A673 (cell line): Measurements from ENCODE around the gene CYBA. TPM values are rescaled to one million over a fixed set of nuclear protein-coding genes. Genes with fewer than 3 reads are reported as not detected.

ENCODE experiments used
- BruUV-seq: library from RNA; stranded (reverse); fragments of 400-500 nt; replicated peaks from 2 replicates; lab custom pipeline; 2021; lab: Mats Ljungman, UMichigan
- CTCF ChIA-PET: fragments of 300-600 bp; sonication (Branson Sonifier 250); formaldehyde crosslinking; loops from one replicate; lab custom pipeline; 2022; ENCODE audit warnings: antibody characterized with exemption; lab: Charles Lee
- POLR2A ChIA-PET: fragments of 300-600 bp; sonication (Branson Sonifier 250); formaldehyde crosslinking; loops from one replicate; lab custom pipeline; 2022; ENCODE audit warnings: antibody characterized with exemption; ENCODE audit not compliant: low non-redundant PET; lab: Charles Lee
- DNase-seq: peaks from one replicate; pipeline ENCODE4 v3.0.0-alpha.2; 2015; ENCODE audit warnings: low spot score
- H3K27ac ChIP-seq: fragments of 200-600 bp; sonication (generic); 2 replicates; pipeline ENCODE4 v1.5.1; 2016; ENCODE audit warnings: mixed run types, low read depth, mild to moderate bottlenecking, mixed read lengths, antibody characterized with exemption, low read length; ENCODE audit not compliant: poor library complexity, severe bottlenecking
- H3K27me3 ChIP-seq: fragments of 200-600 bp; sonication (generic); replicated peaks from 2 replicates; pipeline ENCODE4 v1.6.1; 2017; ENCODE audit warnings: mixed run types, low read depth, mild to moderate bottlenecking, mixed read lengths, antibody characterized with exemption, low read length; ENCODE audit not compliant: insufficient read depth, poor library complexity
- H3K36me3 ChIP-seq: fragments of 200-600 bp; sonication (generic); 2 replicates; pipeline ENCODE4 v1.6.1; 2016; ENCODE audit warnings: mixed run types, mild to moderate bottlenecking, mixed read lengths, antibody characterized with exemption, low read length; ENCODE audit not compliant: insufficient read depth, poor library complexity, severe bottlenecking
- H3K4me1 ChIP-seq: fragments of 200-600 bp; sonication (generic); 2 replicates; pipeline ENCODE4 v1.6.1; 2017; ENCODE audit warnings: mixed run types, mild to moderate bottlenecking, mixed read lengths, antibody characterized with exemption, low read length; ENCODE audit not compliant: insufficient read depth, poor library complexity, severe bottlenecking
- H3K4me3 ChIP-seq: fragments of 200-600 bp; sonication (generic); 2 replicates; pipeline ENCODE4 v1.5.1; 2016; ENCODE audit warnings: low read depth, mixed run types, mild to moderate bottlenecking, mixed read lengths, low read length; ENCODE audit not compliant: poor library complexity, severe bottlenecking
- H3K9me3 ChIP-seq: fragments of 200-600 bp; sonication (generic); 2 replicates; pipeline ENCODE4 v1.6.1; 2016; ENCODE audit warnings: mixed run types, low read depth, mild to moderate bottlenecking, mixed read lengths, antibody characterized with exemption, low read length; ENCODE audit not compliant: poor library complexity, severe bottlenecking
- EZH2 ChIP-seq: fragments of 200-600 bp; sonication (generic); IDR thresholded peaks from 2 replicates; pipeline ENCODE4 v1.6.1; 2017; ENCODE audit warnings: borderline replicate concordance, low read depth, mild to moderate bottlenecking, mixed read lengths, antibody characterized with exemption, low read length; ENCODE audit not compliant: poor library complexity, severe bottlenecking
- intact Hi-C: fragments of 100-400 bp; cut with micrococcal nuclease; formaldehyde crosslinking; loops from one replicate; pipeline ENCODE4 v1.10.0; 2022; ENCODE audit not compliant: unreplicated experiment
- total RNA-seq: library from RNA; stranded (reverse); gene quantifications from 2 replicates; pipeline ENCODE4 v1.2.3, GENCODE V29; 2021
- TF ChIP-seq, protein P1 (sequence below): fragments of 300-800, 200-600 bp; sonication (generic); conservative IDR thresholded peaks from 2 replicates; pipeline ENCODE4 v1.5.1; 2017; ENCODE audit warnings: low read depth, mild to moderate bottlenecking, antibody characterized with exemption, low read length, moderate library complexity, mixed read lengths

Gene CYBA
- total RNA-seq, 1 experiment from 2014 or later, result 44.7 TPM

DNA sequence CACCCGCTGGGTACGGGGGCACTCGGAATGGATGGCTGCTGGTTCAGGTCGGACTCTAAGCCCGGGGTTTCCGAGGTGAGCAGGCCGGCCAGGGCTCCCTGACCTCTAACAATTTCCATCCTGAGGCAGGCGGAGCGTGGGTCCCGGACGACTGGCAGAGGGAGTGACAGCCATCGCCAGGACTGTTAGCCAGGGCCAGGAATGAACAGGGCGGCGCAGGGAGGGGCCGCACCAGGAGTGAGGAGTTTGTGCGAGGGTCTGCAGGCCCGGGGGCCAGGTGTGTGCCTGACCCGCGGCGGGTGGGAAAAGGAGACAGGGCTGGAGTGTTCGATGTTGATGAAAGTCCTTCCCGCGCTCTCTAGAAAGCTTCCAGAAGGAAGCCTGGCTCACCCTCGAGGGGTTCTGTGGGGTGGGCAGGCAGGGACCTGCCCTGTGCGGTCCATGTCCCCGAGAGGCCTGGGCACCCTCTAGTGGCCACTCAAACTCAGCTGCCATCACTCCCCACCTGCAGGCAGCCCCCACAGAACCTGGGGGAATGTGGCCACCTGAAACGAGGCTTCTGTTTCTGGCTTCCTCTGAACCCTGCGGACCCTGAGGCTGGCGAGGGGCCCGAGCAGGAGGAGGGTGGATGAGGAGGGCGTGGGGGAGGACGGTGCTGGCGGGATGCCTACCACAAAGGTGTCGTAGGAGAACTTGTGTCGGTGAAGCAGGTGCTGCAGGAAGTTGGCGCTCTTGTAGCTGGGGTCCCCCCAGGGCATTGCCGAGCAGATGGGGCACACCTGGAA lies 47.2 kb upstream of the CYBA start:
- Histone ChIP-seq H3K27me3 (no peaks in the 10 kb centered on the region), H3K9me3 (no peaks in the 10 kb centered on the region), H3K4me1 (peaks cover 22% of the 10 kb centered on the region), H3K4me3 (no peak overlapping the region), H3K27ac (no peak overlapping the region), H3K36me3 (peaks cover 12% of the 10 kb centered on the region)
- ChIA-PET CTCF (no interaction called here), POLR2A (no interaction called here)
- intact Hi-C loops, result no loop called here
- DNase-seq, result no peak
- TF ChIP-seq, protein P1, sequence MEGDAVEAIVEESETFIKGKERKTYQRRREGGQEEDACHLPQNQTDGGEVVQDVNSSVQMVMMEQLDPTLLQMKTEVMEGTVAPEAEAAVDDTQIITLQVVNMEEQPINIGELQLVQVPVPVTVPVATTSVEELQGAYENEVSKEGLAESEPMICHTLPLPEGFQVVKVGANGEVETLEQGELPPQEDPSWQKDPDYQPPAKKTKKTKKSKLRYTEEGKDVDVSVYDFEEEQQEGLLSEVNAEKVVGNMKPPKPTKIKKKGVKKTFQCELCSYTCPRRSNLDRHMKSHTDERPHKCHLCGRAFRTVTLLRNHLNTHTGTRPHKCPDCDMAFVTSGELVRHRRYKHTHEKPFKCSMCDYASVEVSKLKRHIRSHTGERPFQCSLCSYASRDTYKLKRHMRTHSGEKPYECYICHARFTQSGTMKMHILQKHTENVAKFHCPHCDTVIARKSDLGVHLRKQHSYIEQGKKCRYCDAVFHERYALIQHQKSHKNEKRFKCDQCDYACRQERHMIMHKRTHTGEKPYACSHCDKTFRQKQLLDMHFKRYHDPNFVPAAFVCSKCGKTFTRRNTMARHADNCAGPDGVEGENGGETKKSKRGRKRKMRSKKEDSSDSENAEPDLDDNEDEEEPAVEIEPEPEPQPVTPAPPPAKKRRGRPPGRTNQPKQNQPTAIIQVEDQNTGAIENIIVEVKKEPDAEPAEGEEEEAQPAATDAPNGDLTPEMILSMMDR, result peak; percentile 37
- TF ChIP-seq EZH2, result no peak
- BruUV-seq, result no TSS peak

DNA sequence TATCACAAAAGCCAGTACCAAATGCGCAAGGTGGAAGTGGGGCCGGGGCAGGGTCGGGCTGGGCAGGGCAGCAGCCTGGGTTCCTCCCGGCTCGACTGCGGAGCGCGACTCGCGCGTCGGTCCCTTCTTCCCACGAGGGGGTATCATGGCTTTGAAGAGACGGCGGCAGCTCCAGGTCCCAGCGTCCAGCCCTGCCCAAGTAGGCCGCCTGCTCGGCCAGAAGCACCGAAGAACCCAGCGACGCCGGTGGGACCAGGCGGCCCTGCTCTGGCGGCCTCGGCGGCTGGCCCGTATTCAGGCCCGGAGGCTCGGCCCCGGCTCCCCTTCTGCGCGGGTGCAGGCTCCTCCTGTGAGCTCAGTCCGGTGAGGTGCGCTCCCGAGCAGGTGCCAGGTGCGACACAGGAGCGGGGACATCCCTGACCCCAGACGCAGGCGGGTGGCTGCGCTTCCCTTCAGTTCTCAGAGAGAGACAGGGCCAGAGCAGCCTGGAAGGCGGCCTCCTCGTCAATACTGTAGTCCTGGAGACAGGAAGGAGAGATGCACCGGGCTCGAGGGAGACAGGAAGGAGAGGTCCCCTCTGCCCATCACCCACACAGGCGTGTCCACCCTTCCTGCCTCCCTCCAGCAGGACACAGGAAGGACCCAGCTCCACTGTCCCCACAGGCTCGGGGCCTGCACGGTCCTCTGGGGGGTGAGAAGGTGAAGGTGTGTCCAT lies 46.4 kb upstream of the CYBA start:
- H3K4me1 ChIP-seq, result peaks cover 14% of the 10 kb centered on the region
- H3K27ac ChIP-seq, result no peak overlapping the region
- CTCF ChIA-PET, result no interaction called here
- no TSS peak for BruUV-seq
- intact Hi-C loops, result no loop called here
- H3K27me3 ChIP-seq, result no peaks in the 10 kb centered on the region
- peaks cover 12% of the 10 kb centered on the region for H3K36me3 ChIP-seq
- POLR2A ChIA-PET, result no interaction called here
- DNase-seq, result no peak
- no peak for TF ChIP-seq EZH2
- TF ChIP-seq, protein P1, result no peak
- H3K9me3 ChIP-seq, result no peaks in the 10 kb centered on the region
- H3K4me3 ChIP-seq, result no peak overlapping the region

DNA sequence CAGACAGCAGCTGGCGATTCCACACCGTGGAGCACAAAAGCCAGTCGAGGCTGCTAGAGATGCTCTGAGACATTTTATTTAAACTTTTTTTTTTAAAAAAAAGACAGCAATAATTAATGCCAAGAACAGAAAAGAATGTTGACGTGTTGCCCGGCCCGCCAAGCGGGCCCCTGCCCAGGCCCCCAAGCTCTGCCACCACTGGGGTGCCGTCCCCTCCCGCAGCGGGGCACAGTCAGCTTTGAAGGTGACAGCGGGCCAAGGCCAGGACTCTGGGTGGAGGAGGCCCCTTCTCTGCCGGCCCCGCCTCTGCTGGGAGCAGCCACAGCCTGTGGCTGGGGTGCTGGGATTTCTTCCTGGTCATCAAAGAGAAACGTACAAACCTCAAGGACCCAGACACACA lies 45.6 kb upstream of the CYBA start:
- no peak overlapping the region for H3K27ac ChIP-seq
- BruUV-seq, result no TSS peak
- ChIA-PET CTCF (no interaction called here), POLR2A (no interaction called here)
- H3K27me3 ChIP-seq, result no peaks in the 10 kb centered on the region
- no peak overlapping the region for H3K4me3 ChIP-seq
- H3K9me3 ChIP-seq, result no peaks in the 10 kb centered on the region
- TF ChIP-seq, protein P1, result no peak
- no peak for TF ChIP-seq EZH2
- peaks cover 12% of the 10 kb centered on the region for H3K36me3 ChIP-seq
- H3K4me1 ChIP-seq, result peaks cover 9% of the 10 kb centered on the region
- no peak for DNase-seq
- intact Hi-C loops, result no loop called here
